NCI-H2196 (cell line): ENCODE measurements around the gene SLC2A9.
"Not testable (repeated sequence)": the region's sequence is repeated elsewhere in the genome, so short reads cannot be mapped to it uniquely, and the experiment has no call there.

ENCODE experiments used
- DNase-seq: peaks from one replicate; lab custom pipeline; 2025; ENCODE audit not compliant: unreplicated experiment; lab: John Stamatoyannopoulos, UW

Gene SLC2A9

DNA sequence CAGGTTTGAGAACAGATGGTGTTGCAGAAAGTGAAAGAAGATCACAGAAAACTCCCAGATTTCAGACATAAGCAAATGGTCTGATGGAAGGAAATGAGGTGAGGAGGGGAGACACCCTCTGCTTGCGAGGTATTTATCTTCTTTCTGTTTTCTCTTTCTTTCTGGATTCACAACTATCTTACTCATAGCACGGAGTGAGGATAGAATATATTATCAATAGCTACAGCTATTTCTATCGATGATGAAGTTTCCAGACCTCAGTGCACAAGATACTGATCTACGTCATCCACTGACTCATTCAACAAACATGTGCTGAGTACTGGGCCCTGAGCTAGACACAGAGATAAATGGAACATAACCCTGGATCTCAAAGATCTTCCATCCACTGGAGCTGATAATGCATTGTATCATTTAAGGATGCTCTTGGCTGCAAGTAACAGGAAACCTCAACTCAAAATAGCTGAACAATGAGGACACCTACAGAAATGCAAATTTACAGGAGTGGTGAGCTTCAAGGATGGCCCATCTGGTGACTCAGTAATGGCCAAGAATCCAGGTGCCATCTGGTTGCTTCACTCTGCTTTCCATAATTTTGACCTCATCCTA is 21.2 kb downstream of the SLC2A9 start:
- DNase-seq, result no peak

DNA sequence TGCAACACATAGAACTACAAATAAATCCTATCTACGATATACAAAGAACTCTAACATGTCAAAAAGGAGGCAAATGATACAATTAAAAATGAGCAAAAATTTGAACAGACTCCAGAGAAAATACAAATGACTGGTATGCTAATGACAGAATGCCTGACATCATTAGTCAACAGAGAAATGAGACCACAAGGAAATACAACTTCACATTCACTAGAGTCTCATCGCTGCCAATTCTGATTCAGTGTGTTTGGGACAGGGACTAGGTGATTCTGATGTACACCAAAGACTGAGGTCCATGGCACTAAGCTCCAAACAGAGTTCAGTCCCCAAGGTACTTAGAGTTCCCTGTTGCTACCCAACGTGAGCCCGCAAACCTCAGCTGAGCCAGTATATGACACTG is 23.4 kb downstream of the SLC2A9 start:
- no peak for DNase-seq

DNA sequence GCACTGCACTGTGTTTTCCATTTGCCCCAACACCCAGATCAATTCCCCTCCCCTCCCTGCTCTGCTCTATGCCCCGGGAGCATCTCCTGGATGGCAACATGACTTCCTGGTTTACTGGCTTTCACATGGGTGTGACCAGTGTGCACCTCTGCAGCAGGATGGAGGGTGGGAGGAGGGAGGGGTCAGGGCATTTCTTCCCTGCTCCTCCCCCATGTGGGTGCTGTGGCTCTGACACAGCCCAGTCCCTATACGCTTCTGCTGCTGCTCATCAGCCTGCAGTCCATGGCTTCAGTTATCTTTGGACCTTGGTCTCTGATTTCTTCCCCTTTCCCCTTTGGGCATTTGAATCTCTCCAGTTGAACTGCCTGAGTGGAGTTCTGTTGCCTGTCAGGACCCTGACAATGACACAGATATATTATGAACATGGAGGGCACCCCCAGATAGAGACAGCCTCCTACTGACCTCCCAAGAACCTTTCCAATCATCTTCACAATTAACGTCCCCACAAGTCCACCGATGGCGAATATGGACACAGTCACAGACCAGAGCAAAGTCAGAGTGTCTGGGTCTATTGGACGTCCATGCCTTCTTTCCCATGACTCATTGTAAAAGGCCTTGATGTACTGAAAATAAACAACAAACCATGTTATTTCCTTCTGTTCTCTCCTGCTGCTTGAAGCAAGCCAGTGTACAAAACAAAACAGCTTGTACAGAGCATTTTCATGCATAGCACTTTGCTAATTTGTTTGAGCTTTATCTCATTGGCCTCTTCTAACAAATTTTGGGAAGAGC is 24.8 kb downstream of the SLC2A9 start:
- DNase-seq, result no peak

DNA sequence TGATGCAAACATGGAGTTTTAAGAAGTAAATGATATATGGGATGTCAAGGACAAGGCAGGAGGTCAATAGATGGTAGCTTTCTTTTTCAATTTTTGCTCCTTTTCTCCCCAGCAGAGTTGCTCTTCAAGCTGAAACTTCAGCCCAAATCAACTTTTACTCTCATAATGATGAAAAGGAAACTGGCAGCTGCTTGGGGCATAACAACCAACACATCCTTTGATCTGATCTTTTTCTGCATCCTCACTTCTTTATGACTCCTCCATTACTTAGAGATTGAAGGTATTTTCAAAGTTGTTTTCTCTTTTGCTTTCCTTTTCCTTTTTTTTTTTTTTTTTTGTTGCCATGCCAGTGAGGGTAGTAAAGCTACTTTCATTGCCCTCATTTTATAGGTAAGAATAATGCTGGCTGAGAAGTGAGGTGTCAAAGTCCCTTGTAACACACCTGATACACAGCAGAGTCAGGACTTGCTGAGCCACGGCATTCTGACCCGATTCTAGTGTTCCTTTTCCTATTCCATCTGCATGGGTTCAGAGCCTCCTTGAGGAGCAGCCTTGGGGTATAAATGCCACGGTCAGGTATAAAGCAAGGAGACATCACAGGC is 26.9 kb downstream of the SLC2A9 start:
- no peak for DNase-seq

DNA sequence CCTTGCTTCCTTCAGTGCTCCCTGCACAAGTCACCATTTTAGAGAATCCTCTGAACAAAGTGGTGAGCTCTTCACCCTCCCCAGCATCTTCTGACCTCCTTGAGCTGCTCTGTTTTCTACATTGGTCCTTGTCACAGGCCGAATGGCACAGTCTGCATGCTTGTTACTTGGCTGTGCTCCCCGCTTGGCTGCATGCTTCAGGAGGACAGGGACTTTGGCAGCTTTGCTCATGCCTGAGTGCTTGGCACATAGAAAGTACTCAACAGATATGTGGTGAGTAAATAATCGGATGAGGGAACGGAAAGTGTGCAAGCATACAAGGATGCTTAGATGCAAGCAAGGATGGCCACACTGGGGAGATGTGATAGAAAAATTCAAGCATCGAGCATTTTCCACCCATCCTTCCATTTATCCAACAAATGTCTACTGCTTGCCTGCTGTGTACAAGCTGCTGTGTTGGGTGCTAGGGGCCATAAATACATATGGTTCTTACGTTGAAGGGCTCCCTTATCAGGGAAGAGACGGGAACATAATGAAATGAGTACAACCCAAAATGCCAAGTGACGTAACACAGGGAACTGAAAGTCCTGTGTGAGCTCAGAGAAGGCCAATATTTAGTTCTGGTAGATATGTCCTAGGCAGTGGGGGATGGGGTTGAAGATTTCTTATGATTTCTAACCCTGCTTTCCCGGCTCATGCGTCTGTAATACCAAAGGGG is 31.2 kb downstream of the SLC2A9 start:
- no peak for DNase-seq

DNA sequence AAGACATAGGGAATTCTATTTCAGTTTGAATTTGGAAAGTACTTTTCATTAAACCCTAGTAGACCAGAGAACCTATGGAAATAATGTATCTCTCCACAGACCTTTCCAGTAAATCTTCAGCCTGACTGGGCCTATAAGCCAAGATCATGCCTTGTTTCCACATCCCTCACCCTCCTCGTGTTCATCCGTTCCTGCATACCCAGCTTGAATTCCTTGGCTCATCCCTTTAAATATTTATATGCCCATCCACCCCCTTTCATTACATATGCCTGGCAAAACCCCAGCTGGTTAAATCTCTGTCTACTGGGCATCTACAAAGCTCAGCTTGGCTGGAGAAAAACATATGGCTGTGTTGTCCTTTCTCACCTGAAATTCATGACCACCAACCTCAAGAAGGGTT is 32.4 kb downstream of the SLC2A9 start:
- no peak for DNase-seq

DNA sequence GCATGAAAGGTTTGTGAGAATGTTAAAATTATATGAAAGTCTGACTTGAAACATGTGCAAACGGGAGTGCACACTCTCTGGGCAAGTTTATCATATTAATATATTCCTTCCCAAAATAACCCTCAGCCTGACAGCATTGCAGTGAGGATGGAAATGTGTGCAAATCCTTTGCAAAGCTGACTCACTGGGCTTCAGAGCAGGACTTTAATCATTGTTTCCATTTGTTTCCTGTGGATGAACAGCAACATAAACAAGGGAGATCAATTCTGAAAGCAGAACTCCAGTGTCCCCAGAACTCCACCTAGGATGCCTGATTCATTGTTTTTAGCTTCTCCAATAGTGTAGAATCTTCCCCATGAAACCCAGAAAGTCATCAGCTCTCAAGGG is 32.9 kb downstream of the SLC2A9 start:
- no peak for DNase-seq

DNA sequence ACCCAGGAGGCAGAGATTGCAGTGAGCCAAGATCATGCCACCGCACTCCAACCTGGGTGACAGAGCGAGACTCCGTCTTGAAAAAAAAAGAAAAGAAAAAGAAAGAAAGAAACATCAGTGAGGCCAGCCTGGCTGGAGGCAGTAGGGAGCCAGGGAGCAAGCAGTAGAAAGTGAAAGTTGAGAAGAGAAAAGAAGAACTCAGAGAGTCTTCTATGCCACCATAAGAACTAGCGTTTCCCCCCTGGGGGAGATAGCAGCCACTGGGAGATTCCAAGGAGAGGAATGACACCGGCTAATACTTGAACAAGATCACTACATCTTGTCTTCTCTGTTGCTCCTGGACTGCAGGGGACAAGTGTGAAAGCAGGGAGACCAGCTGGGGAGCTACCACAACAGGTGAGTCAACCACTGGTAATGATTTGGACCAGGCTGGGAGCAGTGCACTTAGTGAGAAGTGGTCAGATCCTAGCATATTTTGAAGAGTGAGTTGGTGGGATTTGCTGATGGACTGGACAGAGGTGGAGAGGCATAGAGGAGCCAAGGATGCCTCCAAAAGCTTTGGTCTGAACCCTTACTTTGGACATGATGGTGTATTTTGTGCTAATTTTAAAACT is 33.4 kb downstream of the SLC2A9 start:
- DNase-seq, result no peak

DNA sequence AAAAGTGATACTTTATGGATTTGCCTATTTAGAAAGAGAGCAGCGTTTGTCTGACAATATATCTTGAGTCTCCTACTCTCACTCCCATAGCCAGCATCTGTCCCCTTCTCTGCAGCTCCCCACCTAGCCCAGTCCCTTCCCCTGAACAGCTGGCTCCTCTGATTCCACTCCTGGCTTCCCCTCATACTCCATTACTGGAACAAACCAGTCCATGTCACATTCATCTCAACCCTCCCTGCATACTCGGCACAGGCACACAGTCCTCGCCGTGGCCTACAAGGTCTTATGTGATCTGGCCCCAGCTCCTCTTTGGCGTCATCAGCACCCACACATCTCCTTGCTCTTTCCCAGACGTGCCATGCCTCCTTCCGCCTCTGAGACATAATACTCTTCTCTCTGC is 36.7 kb downstream of the SLC2A9 start:
- no peak for DNase-seq

DNA sequence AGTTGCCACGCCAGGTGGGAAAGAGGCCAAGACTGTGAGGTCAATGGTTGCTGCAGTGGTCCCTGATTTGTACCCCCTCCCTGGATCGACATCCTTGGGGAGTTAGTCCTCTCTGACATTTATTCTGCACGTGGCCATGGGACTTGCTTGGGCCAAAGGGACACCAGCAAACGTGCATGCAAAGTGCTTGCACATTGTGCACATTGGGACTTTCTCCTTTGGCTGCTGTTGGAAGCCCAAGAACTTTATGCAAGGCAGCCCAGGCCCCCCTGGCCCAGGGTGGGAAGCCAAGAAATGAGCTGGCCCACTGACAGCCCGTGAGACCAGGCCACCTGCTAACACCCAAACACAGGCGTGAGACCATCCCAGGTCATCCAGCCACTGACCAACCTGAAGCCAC is 38.1 kb downstream of the SLC2A9 start:
- DNase-seq, result no peak

DNA sequence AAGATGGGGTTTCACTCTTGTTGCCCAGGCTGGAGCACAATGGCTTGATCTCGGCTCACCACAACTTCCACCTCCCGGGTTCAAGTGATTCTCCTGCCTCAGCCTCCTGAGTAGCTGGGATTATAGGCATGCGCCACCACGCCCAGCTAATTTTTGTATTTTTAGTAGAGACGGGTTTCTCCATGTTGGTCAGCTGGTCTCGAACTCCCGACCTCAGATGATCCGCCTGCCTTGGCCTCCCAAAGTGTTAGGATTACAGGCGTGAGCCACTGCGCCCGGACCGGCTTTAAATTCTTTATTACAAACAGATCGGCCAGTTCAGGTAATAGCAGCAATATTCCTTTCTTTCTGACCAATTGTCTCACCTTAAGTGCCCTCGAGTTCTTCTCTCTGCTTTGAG is 39.4 kb downstream of the SLC2A9 start:
- not testable (repeated sequence) for DNase-seq

DNA sequence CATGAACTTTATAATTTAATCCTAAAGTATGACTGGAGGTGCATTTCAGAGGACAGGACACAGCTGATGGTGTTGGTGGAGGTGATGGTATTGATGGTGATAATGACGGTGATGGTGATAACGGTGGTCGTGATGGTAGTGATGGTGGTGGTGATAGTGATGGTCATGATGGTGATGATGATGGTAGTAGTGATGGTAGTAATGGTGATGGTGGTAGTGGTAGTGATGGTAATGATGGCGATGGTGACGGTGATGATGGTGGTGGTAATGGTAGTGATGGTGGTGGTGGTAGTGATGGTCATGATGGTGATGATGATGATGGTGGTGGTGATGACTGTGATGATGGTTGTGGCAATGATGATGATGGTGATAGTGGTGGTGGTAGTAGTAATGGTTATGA is 40.4 kb downstream of the SLC2A9 start:
- DNase-seq, result no peak

DNA sequence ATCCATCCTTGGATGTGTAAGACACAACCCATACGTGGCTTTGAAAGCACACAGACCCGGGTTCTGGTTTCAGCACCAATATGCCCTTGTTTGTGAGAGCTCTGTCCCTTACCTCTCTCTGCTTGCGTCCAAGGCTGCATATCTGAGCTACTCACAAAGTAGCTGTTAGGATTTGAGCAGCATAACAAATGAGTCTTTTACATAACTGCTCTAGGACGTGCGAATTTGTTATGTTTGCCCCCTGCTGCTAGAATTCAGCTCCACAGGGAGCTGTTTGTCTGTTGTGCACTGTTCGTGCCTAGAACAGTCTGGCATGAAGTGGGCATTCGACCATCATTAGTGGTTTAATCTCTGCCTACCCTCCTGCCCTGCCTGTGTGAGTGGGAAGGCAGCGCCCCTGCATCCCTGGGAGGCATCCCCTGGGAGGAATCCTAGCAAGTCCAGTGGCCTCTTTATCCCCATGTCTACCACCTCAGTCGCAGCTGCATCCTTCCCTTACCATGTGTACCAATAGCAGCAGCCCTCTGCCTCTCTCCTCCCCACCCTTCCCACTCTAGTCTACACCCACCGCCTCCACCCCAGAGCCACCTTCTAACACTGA is 42.1 kb downstream of the SLC2A9 start:
- DNase-seq, result no peak

DNA sequence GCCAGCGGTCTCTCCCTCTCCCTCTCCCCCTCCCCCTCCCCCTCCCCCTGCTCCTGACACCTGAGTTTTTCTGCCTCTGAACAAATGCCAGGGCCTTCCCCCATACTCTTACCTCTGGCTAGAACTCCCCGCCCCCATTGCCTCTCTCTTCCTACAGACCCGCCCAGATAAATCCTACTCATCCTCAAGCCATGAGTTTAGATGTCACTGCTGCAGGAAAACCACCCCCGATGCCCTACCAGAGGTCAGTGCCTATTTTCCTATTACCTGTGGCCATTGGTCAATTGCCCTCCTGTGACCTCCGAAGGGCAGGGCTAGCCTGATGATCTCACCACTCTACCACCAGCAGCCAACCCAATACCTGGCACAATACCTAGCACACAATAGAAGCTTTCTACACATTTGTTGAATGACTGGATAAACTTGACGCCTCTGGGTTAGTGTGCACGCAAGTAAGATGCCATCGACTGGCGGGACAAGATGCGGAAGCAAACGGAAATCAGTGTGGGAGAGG is 43.7 kb downstream of the SLC2A9 start:
- DNase-seq, result no peak

DNA sequence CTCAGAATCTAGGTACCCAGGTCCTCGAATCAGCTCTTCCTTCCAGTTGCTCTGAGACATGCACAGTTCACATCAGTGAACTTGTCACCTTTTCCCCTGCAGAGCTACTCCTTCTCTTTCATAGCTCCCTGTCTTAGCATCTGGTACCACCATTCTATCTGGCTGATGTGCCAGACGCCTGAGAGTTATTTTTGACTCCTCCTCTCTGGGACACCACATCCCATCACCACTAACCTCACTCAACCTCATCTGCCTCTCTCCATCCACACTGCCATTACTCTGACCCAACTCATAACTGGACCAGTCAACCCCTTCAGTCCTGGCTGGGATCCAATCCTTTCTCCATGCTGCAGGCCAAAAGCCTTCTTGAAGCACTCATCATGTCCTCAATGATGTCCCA is 44.5 kb downstream of the SLC2A9 start:
- DNase-seq, result no peak

DNA sequence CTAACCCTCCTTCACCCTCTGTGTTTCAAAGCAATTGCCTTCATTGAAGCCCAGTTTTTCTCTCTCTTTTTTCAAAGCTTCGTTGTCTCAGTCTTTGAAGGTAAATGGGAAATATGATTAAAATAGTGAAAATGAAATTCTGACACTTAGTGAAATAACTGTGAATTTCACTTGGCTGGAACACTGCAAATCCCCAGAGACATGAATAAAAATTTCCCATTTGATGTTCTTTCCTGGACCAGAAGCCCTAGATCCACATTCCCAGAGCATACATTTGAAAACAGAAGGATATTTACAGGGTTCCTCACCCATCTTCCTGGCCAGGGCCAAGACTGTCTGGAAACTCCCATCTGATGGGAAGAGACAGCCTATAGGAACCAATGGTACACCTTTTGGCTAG is 45.0 kb downstream of the SLC2A9 start:
- no peak for DNase-seq

DNA sequence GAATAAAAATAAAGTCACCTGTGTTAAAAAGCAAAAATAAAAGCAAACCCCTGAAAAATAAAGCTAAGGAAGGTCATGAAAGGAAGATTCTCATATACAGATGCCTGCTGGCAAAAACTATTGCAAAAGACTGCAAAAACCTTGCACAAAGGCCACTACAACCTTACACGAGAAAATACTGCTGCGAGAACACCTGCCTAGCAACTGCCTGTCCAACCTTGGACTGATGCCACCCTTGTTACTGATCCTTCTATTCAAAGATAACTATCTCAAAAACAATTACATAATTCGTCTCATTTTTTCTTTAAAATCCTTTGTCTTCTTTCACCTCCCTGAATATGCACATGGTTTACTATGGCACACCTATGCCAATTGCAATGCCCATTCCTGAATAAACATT is 49.6 kb downstream of the SLC2A9 start:
- peak; percentile 54 for DNase-seq

DNA sequence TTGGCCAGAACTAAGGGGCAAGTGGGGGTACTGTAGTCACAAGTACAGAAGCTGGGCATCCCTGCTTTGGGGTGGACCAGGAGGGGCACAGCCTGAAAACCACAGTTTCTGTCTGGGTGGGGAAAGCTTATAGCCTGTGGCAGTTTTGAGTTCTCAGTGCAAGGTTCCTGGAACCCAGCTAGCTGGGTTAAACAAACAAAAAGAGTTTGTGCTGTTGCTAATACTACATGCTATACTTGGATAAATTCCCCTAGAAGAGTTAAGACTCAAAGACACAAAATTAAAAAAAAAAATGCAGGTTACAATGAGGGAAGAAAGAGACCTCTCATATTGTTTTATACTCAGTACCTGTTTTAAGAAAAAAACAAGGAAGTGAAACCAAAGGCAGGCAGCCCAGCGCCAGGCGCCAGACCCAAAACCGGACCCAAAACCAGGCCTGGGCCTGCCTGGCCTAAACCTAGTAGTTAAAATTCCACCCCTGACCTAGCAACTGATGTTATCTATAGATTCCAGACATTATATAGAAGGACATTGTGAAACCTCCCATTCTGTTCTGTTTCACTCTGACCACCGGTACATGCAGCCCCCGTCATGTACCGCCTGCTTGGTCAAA is 50.8 kb downstream of the SLC2A9 start:
- DNase-seq, result no peak

DNA sequence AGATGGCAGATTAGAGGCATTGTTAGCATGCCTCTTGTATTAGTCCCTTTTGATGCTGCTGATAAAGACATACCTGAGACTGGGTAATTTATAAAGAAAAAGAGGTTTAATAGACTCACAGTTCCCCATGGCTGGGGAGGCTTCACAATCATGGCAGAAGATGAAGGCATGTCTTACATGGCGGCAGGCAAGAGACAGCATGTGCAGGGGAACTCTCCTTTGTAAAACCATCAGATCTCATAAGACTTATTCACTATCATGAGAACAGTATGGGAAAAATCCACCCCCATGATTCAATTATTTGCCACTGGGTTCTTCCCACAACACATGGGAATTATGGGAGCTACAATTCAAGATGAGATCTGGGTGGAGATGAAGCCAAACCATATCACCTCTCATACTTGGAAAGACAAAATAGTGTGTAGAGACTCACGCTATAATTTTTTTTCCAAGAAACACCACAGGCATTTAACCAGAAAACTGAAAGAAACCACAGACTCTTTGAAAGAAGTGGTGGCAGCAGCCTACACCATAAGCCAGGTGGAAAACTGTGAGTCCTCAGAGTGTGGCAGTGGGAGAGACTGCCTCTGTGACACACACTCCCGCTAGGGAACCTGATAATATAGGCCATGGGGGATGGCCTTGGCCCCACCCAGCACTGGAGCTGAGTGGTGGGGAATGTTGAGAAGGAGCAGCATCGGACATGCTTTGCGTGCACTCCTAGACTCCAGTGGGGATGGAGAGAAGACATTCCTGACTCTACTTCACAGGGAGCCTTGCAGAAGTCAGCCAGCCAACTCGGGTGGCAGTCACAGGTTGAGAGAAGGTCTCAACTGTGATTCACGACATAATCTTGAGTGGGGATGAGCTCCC is 51.5 kb downstream of the SLC2A9 start:
- no peak for DNase-seq
